GM12878 (cell line): Measurements from ENCODE around the gene AFAP1L2. TPM values are rescaled to one million over a fixed set of nuclear protein-coding genes. Genes with fewer than 3 reads are reported as not detected.

ENCODE experiments used
- E2F8 ChIP-seq: fragments of 450-650 bp; IDR thresholded peaks from 2 replicates; pipeline ENCODE4 v1.6.1; 2018; ENCODE audit warnings: mild to moderate bottlenecking, low read depth, moderate library complexity; ENCODE audit not compliant: partially characterized antibody
- KLF5 ChIP-seq: fragments of 450-650 bp; IDR thresholded peaks from 2 replicates; pipeline ENCODE4 v1.6.1; 2014; ENCODE audit warnings: mild to moderate bottlenecking; ENCODE audit not compliant: partially characterized antibody
- SMAD5 ChIP-seq: IDR thresholded peaks from 2 replicates; pipeline ENCODE4 v1.6.1; 2016; ENCODE audit warnings: antibody characterized with exemption, low read depth
- polyA plus RNA-seq, 11 experiments: library from polyadenylated mRNA; depleted of rRNA in 4 of 11; unstranded in 6 of 11; stranded (reverse) in 5 of 11; fragments of >200 nt; fragmentation: Nextera tagmentation in 4 of 11; fragmentation: Illumina TruSeq in 1 of 11; extraction: Ambion mirVana in 4 of 11; extraction: Trizol in 1 of 11; gene quantifications; 1 replicate in 1 of 11; 2 replicates in 10 of 11; pipeline versions ENCODE4 v1.2.1 to v1.2.3, GENCODE V29; 2011 to 2016; ENCODE audit warnings: inconsistent platforms in 2 of 11, missing spikeins in 2 of 11, low read depth in 1 of 11
- small RNA-seq: library from RNA; depleted of rRNA; stranded (forward); fragments of <200 nt; gene quantifications from one replicate; pipeline ENCODE3, GENCODE V24; 2014
- total RNA-seq, 4 experiments: library from RNA; depleted of rRNA in 3 of 4; stranded (reverse); fragments of >200 nt in 3 of 4; fragmentation: Illumina TruSeq in 1 of 4; extraction: Trizol in 1 of 4; gene quantifications; 2 replicates each; pipeline versions ENCODE4 v1.2.1 to v1.2.3, GENCODE V29; 2013 to 2021

The AFAP1L2 gene
- total and polyA plus RNA-seq, 10 of the 15 experiments (the other 5 are each of a cell fraction or from before 2014, with no cell fraction given), result 0.03 to 4.0 (median 0.34) TPM

GRCh38 chr10:114245121-114245791, 159.0 kb downstream of the AFAP1L2 start (continued):
- TF ChIP-seq E2F8, result no peak
- TF ChIP-seq SMAD5, result no peak
- no peak for TF ChIP-seq KLF5

Small RNA genes within 50 kb of the gene (small RNA-seq; reads per million reads assigned to genes)
- gene RN7SL384P, result not detected

Other genes starting within 250 kb of the AFAP1L2 start
- gene CCDC186, start 230.3 kb downstream of the AFAP1L2 start, total RNA-seq (2014; rRNA removed), result 8.3 and 9.9 TPM in 2 replicates
- gene CCDC186, start 230.3 kb downstream of the AFAP1L2 start, total RNA-seq (2014; rRNA removed; fragmentation: Illumina TruSeq; extraction: Trizol), result 13.1 and 14.0 TPM in 2 replicates
- gene CCDC186, start 230.3 kb downstream of the AFAP1L2 start, total RNA-seq (2021), result 7.3 and 7.4 TPM in 2 replicates
- gene CCDC186, start 230.3 kb downstream of the AFAP1L2 start, polyA plus RNA-seq (2011; rRNA removed), result 7.5 and 14.8 TPM in 2 replicates
- gene CCDC186, start 230.3 kb downstream of the AFAP1L2 start, polyA plus RNA-seq (2014; fragmentation: Illumina TruSeq; extraction: Trizol), result 10.4 and 11.4 TPM in 2 replicates
- 1 to 10 TPM; 3.5 to 5.4 TPM for gene CCDC186, start 230.3 kb downstream of the AFAP1L2 start, polyA plus RNA-seq (2014; fragmentation: Nextera tagmentation; extraction: Ambion mirVana)
- gene CCDC186, start 230.3 kb downstream of the AFAP1L2 start, polyA plus RNA-seq (2014; rRNA removed), result 5.9 and 6.7 TPM in 2 replicates
- gene CCDC186, start 230.3 kb downstream of the AFAP1L2 start, polyA plus RNA-seq (2016; fragmentation: Nextera tagmentation; extraction: Ambion mirVana), result 1 to 10 TPM; 6.6 to 7.2 TPM
- not detected in 2 replicates for gene TDRD1, start 225.1 kb downstream of the AFAP1L2 start, total RNA-seq (2014; rRNA removed)
- not detected in 2 replicates for gene TDRD1, start 225.1 kb downstream of the AFAP1L2 start, total RNA-seq (2014; rRNA removed; fragmentation: Illumina TruSeq; extraction: Trizol)
- gene TDRD1, start 225.1 kb downstream of the AFAP1L2 start, total RNA-seq (2021), result not detected in 2 replicates
- gene TDRD1, start 225.1 kb downstream of the AFAP1L2 start, polyA plus RNA-seq (2011; rRNA removed), result not detected in 2 replicates
- 0.04 TPM in 1 of 2 replicates, not detected in the other for gene TDRD1, start 225.1 kb downstream of the AFAP1L2 start, polyA plus RNA-seq (2014; fragmentation: Illumina TruSeq; extraction: Trizol)
- not detected for gene TDRD1, start 225.1 kb downstream of the AFAP1L2 start, polyA plus RNA-seq (2014; fragmentation: Nextera tagmentation; extraction: Ambion mirVana)
- 0.03 TPM in 1 of 2 replicates, not detected in the other for gene TDRD1, start 225.1 kb downstream of the AFAP1L2 start, polyA plus RNA-seq (2014; rRNA removed)
- gene TDRD1, start 225.1 kb downstream of the AFAP1L2 start, polyA plus RNA-seq (2016; fragmentation: Nextera tagmentation; extraction: Ambion mirVana), result not detected
- gene VWA2, start 165.2 kb downstream of the AFAP1L2 start, total RNA-seq (2014; rRNA removed), result not detected in 2 replicates
- gene VWA2, start 165.2 kb downstream of the AFAP1L2 start, total RNA-seq (2014; rRNA removed; fragmentation: Illumina TruSeq; extraction: Trizol), result not detected in 2 replicates
- gene VWA2, start 165.2 kb downstream of the AFAP1L2 start, total RNA-seq (2021), result not detected in 2 replicates
- 0.03 TPM in 1 of 2 replicates, not detected in the other for gene VWA2, start 165.2 kb downstream of the AFAP1L2 start, polyA plus RNA-seq (2011; rRNA removed)
- not detected in 2 replicates for gene VWA2, start 165.2 kb downstream of the AFAP1L2 start, polyA plus RNA-seq (2014; fragmentation: Illumina TruSeq; extraction: Trizol)
- gene VWA2, start 165.2 kb downstream of the AFAP1L2 start, polyA plus RNA-seq (2014; fragmentation: Nextera tagmentation; extraction: Ambion mirVana), result not detected
- gene VWA2, start 165.2 kb downstream of the AFAP1L2 start, polyA plus RNA-seq (2014; rRNA removed), result not detected in 2 replicates
- gene VWA2, start 165.2 kb downstream of the AFAP1L2 start, polyA plus RNA-seq (2016; fragmentation: Nextera tagmentation; extraction: Ambion mirVana), result not detected